GM10847 (cell line): ENCODE results near the gene TAS2R14.

Experiments used
- POLR2A ChIP-seq: IDR thresholded peaks from 2 replicates; pipeline ENCODE4 v1.6.1; 2011; ENCODE audit not compliant: insufficient read length; ENCODE audit errors: extremely low read depth

TAS2R14 gene

GRCh38 chr12:10939163-10939562 is at the start of gene TAS2R14:
TAS2R14 (minus strand) TSS chr12:10939263; CDS start chr12:10939207, 56 bp downstream.
- TF ChIP-seq POLR2A = no peak

- no peak for TF ChIP-seq POLR2A
Observed at GRCh38 chr12:10986812-10987211, 47.7 kb upstream of the TAS2R14 start, which contains the start of gene TAS2R50. TAS2R50 (minus strand) TSS chr12:10986912; CDS start chr12:10986860, 52 bp downstream.

- no peak for TF ChIP-seq POLR2A
Observed at GRCh38 chr12:10982244-10982643, 43.2 kb upstream of the TAS2R14 start.

- TF ChIP-seq POLR2A = no peak
Observed at GRCh38 chr12:10974965-10975364, 35.9 kb upstream of the TAS2R14 start.

GRCh38 chr12:10968765-10969456 is 29.8 kb upstream of the TAS2R14 start:
- TF ChIP-seq POLR2A = no peak

GRCh38 chr12:10967409-10967808 is 28.3 kb upstream of the TAS2R14 start:
- TF ChIP-seq POLR2A = no peak

- no peak for TF ChIP-seq POLR2A
Observed at GRCh38 chr12:10966314-10966713, 27.3 kb upstream of the TAS2R14 start.

GRCh38 chr12:10965476-10965875 is 26.4 kb upstream of the TAS2R14 start:
- TF ChIP-seq POLR2A = no peak

- no peak for TF ChIP-seq POLR2A
Observed at GRCh38 chr12:10960211-10960610, 21.1 kb upstream of the TAS2R14 start.

- no peak for TF ChIP-seq POLR2A
Observed at GRCh38 chr12:10959804-10960203, 20.7 kb upstream of the TAS2R14 start.

- no peak for TF ChIP-seq POLR2A
Observed at GRCh38 chr12:10957741-10958140, 18.7 kb upstream of the TAS2R14 start.

- no peak for TF ChIP-seq POLR2A
Observed at GRCh38 chr12:10956085-10956484, 17.0 kb upstream of the TAS2R14 start.

- no peak for TF ChIP-seq POLR2A
Observed at GRCh38 chr12:10952645-10953044, 13.6 kb upstream of the TAS2R14 start.

GRCh38 chr12:10943167-10943566 is 4.1 kb upstream of the TAS2R14 start:
- no peak for TF ChIP-seq POLR2A

- no peak for TF ChIP-seq POLR2A
Observed at GRCh38 chr12:10941916-10942607, 3.0 kb upstream of the TAS2R14 start.

GRCh38 chr12:10941369-10941768 is 2.3 kb upstream of the TAS2R14 start:
- TF ChIP-seq POLR2A = no peak
